ENCODE measurements around the gene CREB3L4. TPM values are rescaled to one million over a fixed set of nuclear protein-coding genes. Genes with fewer than 3 reads are reported as not detected.

The CREB3L4 gene
- total and polyA plus RNA-seq, 2 of the 13 experiments (the other 11 are each of a cell fraction or from before 2014, with no cell fraction given), result 9.9 to 18.7 TPM

GRCh38 chr1:153977250-153978240, 9.8 kb downstream of the CREB3L4 start, which contains the start of gene JTB (continued):
- TF ChIP-seq HHEX (CRISPR knock-in tag; IDR thresholded peaks at IDR 0.05) (no peak), AFF4 (CRISPR knock-in tag; IDR thresholded peaks at IDR 0.05) (no peak; the same call in 1 of the 2 replicates), TFAP4 (IDR thresholded peaks at IDR 0.05; ENCODE audit: borderline replicate concordance, low read depth) (no peak), SUZ12 (IDR thresholded peaks at IDR 0.05; ENCODE audit: low read depth, low read length) (peak; percentile 60), ZNF431 (CRISPR knock-in tag; IDR thresholded peaks at IDR 0.05; ENCODE audit: borderline replicate concordance, low read depth) (0 out of 2 replicates have a peak, but pooled peaks have one; percentile 15), TBX2 (CRISPR knock-in tag; IDR thresholded peaks at IDR 0.05; ENCODE audit: borderline replicate concordance) (peak; percentile 60; the same call in 1 of the 2 replicates), ZNF430 (CRISPR knock-in tag; IDR thresholded peaks at IDR 0.05) (no peak), NBN (conservative IDR thresholded peaks at IDR 0.05) (no peak), SYNCRIP (IDR thresholded peaks at IDR 0.05; ENCODE audit: insufficient read depth, low read depth, low read length) (no peak), ZNF629 (CRISPR knock-in tag; conservative IDR thresholded peaks at IDR 0.05) (no peak), ZNF326 (CRISPR knock-in tag; IDR thresholded peaks at IDR 0.05; ENCODE audit: borderline replicate concordance) (no peak), SNAPC2 (CRISPR knock-in tag; IDR thresholded peaks at IDR 0.05) (peak; percentile 82; the same call in 1 of the 2 replicates), ZNF720 (CRISPR knock-in tag; IDR thresholded peaks at IDR 0.05) (no peak), MAFF (IDR thresholded peaks at IDR 0.05; ENCODE audit: low read depth, low read length) (no peak), SMARCE1 (IDR thresholded peaks at IDR 0.05; ENCODE audit: borderline replicate concordance) (no peak), CBX2 (IDR thresholded peaks at IDR 0.05; ENCODE audit: low read depth, low read length) (no peak), CBX2 (CRISPR knock-in tag; IDR thresholded peaks at IDR 0.05; ENCODE audit: low read depth) (no peak), SNAPC5 (CRISPR knock-in tag; IDR thresholded peaks at IDR 0.05; ENCODE audit: borderline replicate concordance) (peak; percentile 63; the same call in 1 of the 2 replicates), NFKB2 (CRISPR knock-in tag; IDR thresholded peaks at IDR 0.05; ENCODE audit: borderline replicate concordance) (peak; percentile 93), SOX6 (IDR thresholded peaks at IDR 0.05) (no peak), SOX6 (CRISPR knock-in tag; IDR thresholded peaks at IDR 0.05) (peak; percentile 30; the same call in 1 of the 2 replicates), ZNF333 (CRISPR knock-in tag; IDR thresholded peaks at IDR 0.05; ENCODE audit: borderline replicate concordance) (peak; percentile 90; the same call in 1 of the 2 replicates), STAT6 (CRISPR knock-in tag; IDR thresholded peaks at IDR 0.05; ENCODE audit: borderline replicate concordance) (no peak; the same call in 1 of the 2 replicates)

All from HepG2 (cell line).